HG02938 (cell line): Measurements from ENCODE around the gene GAL3ST2.
"Not testable (repeated sequence)": the region's sequence is repeated elsewhere in the genome, so short reads cannot be mapped to it uniquely, and the experiment has no call there.

Source experiments
- ATAC-seq: cut with Tn5 transposase; IDR thresholded peaks from one replicate; pipeline ENCODE4 v1.9.1; 2021; ENCODE audit warnings: mild to moderate bottlenecking, moderate library complexity; ENCODE audit not compliant: unreplicated experiment

Gene GAL3ST2

DNA sequence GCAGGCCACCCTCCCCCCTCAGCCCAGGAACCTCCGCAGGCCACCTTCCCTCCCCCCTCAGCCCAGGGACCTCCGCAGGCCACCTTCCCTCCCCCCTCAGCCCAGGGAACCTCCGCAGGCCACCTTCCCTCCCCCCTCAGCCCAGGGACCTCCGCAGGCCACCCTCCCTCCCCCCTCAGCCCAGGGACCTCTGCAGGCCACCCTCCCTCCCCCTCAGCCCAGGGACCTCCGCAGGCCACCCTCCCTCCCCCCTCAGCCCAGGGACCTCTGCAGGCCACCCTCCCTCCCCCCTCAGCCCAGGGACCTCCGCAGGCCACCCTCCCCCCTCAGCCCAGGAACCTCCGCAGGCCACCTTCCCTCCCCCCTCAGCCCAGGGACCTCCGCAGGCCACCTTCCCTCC lies 29.6 kb downstream of the GAL3ST2 start:
- not testable (repeated sequence) for ATAC-seq

DNA sequence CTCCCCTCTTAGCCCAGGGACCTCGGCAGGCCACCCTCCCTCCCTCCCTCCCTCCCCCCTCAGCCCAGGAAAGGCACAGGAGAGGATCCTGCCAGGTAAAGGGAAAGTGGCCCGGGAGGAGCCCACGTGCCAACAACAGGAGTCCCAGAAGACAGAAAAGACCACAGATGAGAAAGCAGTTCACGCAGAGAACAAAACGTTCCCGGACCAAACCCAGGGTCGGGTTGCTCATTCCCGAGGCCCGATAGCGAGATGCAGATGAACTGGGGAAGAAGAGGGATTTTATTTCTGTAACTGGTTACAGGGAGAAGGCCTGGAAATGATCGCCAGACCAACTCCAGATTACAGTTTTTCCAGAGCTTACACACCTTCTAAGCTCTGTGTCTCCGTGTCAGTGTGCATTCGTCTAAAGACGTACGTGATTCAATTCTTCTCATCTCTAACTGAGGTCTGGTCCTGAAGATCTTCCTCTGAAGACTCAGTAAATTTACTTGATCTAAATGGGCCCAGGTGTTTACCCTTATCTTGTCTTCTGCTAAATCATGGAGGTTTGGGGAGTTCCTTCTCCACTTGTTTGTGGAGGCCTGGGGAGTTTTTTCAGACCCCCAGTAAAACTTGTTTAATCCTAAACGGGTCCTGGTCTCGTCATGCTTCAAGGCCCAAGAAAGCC lies 31.6 kb downstream of the GAL3ST2 start:
- ATAC-seq, result no peak

DNA sequence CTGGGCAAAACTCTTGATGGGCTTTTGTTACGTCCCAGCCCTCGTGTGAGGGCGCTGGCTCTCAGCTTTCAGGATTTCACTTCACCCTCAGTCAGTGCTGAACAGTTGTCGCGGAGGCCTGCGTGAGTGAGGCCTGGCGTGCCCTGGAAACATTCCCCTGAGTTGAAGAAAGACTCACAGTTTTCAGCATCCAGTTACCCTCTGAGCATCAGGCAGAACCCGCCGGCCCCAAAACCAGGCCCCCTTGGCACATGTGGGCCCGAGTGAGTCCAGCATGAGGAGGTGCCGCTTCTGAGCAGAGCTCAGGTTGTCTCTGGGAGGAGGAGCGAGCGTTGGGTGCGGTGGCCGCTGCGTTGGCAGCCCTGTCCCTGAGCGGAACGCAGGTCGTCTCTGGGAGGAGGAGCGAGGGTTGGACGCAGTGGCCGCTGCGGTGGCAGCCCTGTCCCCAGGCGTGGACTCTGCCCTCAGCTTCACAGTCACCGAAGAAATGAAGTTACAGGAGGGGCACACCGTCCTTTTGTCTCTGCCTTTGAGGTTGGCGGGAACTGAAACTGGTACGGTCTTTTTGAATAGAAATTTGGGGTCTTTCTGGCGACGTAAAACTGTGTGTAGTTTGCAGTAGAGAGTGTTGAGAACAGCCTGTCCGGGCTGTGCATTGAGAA lies 32.2 kb downstream of the GAL3ST2 start, which contains the start of gene NEU4:
Gene NEU4 (plus strand): TSS at position 473 of the 662 bp plus-strand sequence. CDS start 5,292 bp downstream, outside the sequence.
- no peak for ATAC-seq

DNA sequence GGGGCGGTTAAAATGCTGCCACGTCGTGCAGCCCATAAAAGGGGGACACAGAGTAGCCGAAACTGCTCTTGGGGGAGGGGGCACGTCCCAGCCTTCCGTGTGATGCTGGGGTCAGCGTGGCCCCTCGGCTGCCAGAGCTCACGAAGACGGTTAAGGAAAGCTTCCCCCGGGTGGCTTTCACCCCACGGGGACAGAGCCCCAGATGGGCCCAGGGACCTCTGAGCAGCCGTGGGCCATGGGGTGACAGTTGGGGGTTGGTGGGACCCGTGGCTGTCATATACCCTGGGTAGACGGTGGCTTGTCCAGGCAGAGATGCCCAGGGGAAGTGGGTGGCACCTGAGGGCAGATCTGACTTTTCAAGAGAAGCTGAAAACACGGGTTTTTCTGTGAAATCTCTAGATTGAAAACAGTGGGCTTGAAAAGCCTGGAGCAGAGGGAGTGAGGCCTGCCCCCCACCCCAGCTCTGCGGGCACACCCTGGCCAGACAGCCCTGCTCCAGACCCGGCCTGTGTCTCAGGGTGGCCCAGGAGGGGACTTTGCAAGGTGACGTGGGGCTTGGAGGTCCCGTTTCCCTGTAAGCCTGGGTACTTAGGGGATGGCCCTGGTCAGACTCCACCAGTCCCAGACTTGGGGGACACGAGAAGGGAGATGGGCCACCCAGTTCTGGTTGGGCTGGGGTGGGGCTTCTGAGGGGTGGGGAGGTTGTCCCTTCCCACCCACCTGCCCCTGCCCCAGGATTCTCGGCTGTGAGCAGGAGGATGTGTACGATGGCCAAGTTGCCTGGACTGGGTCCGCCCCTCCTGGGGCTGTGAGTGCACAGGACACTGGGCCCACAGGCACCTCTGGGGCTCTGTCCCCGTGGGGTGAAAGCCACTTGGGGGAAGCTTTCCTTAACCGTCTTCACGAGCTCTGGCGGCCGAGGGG lies 33.0 kb downstream of the GAL3ST2 start:
- ATAC-seq, result no peak

DNA sequence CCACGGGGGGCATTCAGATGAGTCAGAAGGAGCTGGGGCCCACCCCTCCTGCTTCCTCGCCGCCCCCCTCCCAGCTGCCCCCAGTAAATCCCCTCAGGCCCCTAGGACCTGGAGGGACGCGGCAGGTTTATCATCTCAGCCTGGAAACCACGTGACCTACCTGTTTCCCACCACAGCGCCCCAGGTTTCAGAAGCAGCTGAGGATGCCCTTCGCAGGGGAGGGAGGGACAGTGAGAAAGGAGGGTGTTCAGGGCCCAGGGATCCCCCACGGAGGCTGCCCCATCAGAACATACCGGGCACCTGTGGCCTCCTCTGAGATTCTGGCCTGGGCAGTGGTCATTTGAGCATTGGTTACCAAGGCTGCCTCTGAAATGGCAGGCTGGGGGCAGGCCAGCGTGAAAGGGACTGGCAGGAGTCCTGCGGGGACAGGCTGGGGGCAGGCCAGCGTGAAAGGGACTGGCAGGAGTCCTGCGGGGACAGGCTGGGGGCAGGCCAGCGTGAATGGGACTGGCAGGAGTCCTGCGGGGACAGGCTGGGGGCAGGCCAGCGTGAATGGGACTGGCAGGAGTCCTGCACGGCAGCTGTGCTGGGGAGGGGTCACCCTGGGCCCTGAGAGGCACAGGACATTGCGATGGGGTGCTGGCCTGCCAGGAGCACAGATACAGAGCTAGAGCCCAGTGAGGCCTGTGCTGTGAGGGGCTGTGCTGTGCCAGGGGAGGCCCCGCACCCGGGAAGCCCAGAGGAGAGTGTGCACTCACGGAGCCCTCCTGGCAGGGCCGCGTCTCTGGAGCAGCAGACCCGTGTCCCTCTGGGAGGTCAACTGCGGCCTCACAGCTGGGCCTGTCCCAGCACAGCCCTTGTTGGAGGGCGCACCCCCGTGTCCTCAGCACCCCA lies 33.9 kb downstream of the GAL3ST2 start:
- no peak for ATAC-seq

DNA sequence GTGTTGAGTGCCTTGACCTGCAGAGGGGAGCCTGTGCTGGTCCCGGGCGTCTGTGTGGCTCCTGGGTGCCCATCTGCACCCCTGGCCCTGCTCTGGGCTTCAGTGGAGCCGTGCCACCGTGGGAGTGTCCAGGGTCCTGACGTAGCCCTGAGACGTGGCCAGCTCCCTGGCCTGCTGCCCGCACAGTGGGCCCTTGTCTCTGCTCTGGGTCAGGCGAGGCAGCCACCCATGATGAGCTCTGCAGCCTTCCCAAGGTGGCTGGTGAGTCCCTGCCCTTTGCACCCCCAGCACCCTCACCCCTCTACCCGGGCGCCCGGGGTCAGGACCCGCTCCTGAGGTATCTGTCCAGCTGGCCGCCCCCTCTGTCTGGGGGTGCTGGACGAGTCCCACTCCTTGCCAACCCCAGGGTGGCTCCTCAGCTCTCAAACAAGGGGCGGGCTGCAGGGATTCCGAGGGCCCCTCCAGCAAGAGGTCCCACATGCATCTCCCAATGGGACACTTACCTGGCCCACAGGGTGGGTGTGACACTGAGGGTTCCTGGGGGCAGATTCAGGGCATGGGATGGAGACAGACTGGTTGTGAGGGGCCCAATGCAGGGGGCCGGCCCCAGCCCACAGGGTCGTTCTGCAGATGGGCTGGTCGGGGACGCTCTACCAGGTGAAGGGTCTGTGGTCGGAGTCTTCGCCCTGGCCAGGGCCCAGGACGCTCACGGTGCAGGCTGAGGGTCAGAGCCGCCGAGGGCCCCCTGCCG lies 34.8 kb downstream of the GAL3ST2 start:
- no peak for ATAC-seq

DNA sequence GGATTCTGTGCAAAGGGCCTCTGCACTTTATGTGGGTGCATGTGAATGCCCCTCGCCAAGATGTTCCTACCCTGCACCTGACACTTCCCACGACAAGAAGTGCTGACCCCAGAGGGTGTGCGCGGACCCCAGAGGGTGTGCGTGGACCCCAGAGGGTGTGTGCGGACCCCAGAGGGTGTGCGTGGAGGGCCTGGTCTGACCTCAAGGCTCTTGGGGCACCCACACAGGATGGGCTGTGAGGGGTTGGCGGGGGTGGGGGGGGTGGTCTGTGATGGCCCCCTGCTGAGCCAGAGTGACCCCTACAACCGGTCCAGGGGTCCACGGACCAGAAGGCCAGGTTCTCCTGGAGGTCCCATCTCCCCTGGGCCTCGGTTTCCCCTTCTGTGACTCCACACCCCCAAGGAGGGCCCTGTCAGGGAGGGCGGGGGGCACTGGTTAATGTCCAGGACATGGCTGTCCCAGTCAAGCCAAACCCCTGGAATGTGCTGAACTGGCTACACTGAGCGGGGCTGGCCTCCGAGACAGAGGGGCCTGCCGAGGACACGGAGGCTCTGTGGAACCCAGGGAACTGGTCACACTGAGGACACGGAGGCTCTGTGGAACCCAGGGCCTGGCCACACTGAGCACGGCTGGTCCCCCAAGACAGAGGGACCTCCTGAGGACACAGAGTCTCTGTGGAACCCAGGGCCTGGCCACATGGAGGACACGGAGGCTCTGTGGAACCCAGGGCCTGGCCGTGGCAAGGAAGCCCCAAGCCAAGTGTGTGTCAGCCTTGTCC lies 35.5 kb downstream of the GAL3ST2 start:
- no peak for ATAC-seq

DNA sequence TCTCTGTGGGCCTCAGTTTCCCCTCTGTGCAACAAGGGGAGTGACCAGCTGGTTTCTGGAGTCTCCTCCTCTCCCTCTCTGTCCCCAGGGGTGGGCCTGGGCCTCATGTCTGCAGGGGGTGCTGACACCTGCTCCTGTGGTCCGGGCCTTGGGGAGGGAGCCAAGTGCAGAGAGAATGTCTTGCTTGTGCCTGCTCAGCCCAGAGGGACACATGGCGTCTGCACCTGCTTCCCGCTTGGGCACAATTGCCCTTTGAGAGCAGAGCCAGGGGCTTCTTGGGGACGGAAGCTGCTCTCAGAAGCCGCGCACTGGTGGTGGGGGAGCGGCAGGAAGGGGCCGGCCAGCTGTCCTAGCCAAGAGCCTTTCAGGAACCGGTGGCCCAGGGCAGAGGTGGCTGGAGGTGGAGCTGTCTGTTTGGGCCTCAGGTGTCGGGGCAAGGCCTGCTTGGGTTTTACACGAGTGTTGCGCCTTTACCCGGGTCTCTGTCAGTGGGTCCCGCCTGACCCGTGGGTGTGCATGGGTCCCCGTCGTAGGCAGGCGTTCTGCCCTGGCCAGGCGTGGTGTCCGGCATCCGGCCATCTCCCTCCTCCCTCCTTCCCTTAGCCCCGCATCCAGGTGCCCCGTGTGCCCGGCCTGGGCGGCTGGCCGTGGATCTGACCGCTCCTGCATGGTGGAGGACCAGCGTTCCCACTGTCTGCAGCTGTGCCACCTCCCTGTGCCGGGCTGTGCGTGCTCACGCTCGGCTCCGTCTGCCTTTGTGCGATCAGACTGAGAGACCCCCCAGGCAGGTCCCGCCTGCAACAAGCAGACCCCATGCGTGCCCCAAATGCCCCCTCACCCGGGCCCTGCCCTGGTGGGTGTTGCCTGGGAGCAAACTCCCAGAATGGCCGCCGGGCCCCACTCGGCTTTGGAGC lies 36.4 kb downstream of the GAL3ST2 start:
- no peak for ATAC-seq

DNA sequence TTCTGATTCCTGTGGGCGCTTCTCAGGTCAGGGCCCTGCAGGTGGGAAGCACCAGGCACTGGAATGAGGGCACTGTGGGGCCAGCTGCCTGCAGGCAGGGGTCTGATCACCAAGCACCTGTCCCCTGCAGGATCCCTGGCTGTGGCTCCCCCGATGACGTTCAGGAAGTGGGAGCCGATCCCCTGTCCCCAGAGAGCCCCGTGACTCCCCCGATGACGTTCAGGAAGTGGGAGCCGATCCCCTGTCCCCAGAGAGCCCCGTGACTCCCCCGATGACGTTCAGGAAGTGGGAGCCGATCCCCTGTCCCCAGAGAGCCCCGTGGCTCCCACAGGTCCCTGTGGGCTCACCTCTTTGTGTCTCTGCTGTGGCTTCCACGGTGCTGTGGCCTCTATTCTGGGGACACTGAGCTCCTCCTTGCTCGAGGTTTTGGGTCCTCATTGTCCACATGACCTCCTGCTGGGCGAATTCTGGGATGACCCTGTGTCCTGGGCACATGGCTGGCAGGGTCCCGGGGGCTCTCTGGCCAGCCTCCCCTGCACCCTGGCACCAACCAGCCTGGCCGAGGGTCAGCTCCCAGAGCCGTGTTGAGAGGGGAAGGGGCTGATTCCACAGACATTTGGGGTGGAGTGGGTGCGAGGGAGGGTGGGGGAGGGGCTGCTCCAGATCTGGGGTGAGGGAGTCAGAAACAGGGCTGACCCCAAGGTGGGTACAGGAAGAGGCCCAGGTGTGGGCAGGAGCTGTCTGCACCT lies 37.2 kb downstream of the GAL3ST2 start:
- no peak for ATAC-seq

DNA sequence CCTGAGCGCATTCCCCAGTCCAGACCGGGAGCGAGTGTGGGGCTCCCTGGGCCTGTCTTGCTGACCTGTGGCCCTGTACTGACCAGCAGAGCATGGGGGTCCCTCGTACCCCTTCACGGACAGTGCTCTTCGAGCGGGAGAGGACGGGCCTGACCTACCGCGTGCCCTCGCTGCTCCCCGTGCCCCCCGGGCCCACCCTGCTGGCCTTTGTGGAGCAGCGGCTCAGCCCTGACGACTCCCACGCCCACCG lies 37.7 kb downstream of the GAL3ST2 start:
- no peak for ATAC-seq

DNA sequence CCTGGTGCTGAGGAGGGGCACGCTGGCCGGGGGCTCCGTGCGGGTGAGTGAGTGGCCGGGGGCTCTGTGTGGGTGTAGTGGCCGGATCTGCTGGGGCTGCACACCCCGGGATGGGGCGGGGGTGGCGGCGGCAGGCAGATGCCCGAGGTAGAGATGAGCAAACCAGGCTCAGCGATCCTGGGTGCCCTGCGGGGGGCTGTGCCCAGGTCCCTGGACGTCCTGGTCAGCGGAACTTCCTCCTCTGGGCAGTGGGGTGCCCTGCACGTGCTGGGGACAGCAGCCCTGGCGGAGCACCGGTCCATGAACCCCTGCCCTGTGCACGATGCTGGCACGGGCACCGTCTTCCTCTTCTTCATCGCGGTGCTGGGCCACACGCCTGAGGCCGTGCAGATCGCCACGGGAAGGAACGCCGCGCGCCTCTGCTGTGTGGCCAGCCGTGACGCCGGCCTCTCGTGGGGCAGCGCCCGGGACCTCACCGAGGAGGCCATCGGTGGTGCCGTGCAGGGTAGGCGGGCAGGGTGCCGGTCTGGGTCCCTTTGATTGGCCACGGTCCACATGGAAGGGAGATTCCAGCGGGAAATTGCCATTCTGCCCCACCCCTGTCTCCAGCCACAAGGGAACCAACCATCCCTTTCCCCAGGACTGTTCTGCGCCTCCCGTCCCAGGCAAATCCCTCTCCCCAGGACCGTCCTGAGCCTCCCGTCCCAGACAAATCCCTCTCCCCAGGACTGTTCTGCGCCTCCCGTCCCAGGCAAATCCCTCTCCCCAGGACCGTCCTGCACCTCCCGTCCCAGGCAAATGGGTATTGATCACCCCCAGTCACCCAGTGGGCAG lies 38.2 kb downstream of the GAL3ST2 start:
- no peak for ATAC-seq

DNA sequence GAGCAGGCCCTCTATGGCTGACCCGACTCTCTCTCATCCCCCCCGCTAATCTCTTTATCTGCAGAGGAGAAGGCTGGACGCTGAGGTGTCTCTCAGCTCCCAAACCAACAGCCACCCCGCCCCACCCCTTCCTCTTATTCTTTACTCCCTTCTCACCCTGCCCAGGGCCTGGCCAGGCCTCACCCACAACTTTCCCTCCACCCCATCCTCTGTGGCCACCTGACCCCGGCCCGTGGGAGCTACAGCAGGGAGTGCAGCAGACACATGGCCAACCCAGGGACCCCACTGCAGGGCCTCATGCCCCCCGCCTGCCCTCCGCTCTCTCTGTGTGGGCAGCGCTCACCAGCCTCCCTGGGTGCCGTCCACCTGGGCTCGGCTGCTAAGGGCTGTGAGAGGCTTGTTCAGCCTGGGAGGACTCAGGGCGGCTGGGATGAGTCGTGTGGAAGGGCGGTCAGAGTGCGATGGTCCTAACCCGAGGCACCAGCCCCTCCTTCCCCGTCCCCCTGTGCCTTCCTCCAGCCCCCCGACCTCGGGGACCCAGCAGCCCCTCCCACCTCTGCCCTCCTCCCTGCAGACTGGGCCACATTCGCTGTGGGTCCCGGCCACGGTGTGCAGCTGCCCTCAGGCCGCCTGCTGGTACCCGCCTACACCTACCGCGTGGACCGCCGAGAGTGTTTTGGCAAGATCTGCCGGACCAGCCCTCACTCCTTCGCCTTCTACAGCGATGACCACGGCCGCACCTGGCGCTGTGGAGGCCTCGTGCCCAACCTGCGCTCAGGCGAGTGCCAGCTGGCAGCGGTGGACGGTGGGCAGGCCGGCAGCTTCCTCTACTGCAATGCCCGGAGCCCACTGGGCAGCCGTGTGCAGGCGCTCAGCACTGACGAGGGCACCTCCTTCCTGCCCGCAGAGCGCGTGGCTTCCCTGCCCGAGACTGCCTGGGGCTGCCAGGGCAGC lies 39.1 kb downstream of the GAL3ST2 start:
- no peak for ATAC-seq

DNA sequence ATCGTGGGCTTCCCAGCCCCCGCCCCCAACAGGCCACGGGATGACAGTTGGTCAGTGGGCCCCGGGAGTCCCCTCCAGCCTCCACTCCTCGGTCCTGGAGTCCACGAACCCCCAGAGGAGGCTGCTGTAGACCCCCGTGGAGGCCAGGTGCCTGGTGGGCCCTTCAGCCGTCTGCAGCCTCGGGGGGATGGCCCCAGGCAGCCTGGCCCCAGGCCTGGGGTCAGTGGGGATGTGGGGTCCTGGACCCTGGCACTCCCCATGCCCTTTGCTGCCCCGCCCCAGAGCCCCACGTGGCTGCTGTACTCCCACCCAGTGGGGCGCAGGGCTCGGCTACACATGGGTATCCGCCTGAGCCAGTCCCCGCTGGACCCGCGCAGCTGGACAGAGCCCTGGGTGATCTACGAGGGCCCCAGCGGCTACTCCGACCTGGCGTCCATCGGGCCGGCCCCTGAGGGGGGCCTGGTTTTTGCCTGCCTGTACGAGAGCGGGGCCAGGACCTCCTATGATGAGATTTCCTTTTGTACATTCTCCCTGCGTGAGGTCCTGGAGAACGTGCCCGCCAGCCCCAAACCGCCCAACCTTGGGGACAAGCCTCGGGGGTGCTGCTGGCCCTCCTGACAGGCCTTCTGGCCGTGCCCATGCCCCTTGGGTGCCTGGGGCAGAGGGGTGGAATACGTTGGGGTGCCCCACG lies 40.0 kb downstream of the GAL3ST2 start:
- no peak for ATAC-seq

DNA sequence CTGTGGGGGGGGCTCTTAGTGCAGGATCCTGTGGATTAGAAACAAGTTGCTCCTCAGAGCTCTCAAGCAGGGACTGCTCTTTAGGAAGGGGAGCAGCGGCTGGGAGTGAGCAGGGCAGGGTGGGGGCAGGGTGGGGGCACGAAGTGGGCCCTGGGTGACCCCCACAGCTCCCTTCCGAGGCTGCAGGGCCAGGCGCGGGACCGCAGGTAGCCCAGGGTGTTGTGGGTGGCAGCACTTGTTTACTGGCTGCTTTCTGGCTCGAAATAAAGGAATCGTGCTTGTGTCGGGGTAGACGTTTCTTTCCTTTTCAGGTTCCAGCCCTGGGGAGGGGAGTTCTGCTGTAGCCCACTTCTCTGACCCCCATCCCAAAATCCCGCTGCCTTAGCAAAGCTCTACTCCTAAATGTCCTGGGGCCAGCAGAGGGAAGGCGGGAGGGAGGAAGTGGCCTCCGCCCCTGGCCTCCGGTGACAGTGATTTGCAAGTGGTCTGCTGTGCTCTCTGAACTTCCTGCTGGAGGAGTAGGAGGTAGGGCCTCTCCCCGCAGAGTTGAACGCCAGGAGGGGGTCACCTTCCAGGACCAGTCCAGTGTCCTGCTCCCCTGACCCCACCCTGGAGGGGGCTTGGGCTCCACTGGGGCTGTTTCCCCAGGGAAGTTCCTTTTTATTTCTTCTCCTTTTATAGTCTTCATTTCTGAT lies 40.7 kb downstream of the GAL3ST2 start:
- ATAC-seq, result no peak
